H9 (cell line): Measurements from ENCODE around the gene ASTL. TPM values are rescaled to one million over a fixed set of nuclear protein-coding genes. Genes with fewer than 3 reads are reported as not detected.

Experiments
- DNase-seq: peaks from one replicate; pipeline ENCODE4 v3.0.0-alpha.2; 2017
- H2AFZ ChIP-seq: one replicate; pipeline ENCODE4 v1.6.1; 2013; ENCODE audit warnings: mild to moderate bottlenecking, low read length, control low read depth, moderate library complexity
- H2AK5ac ChIP-seq: 2 replicates; pipeline ENCODE4 v1.6.1; 2013; ENCODE audit warnings: low read length, control low read depth, mixed read lengths; ENCODE audit not compliant: insufficient read length
- H2BK120ac ChIP-seq: one replicate; pipeline ENCODE4 v1.6.1; 2013; ENCODE audit warnings: low read depth, mild to moderate bottlenecking, low read length, control low read depth, inconsistent platforms; ENCODE audit not compliant: poor library complexity, severe bottlenecking
- H2BK12ac ChIP-seq: 2 replicates; pipeline ENCODE4 v1.6.1; 2013; ENCODE audit warnings: low read length, control low read depth, mixed read lengths, low read depth; ENCODE audit not compliant: insufficient read length
- H2BK15ac ChIP-seq: 2 replicates; pipeline ENCODE4 v1.6.1; 2013; ENCODE audit warnings: low read depth, low read length, control low read depth
- H2BK20ac ChIP-seq: one replicate; pipeline ENCODE4 v1.6.1; 2013; ENCODE audit warnings: low read depth, mild to moderate bottlenecking, low read length, control low read depth, inconsistent platforms; ENCODE audit not compliant: poor library complexity, severe bottlenecking
- H2BK5ac ChIP-seq: 2 replicates; pipeline ENCODE4 v1.6.1; 2013; ENCODE audit warnings: low read length, control low read depth, mixed read lengths; ENCODE audit not compliant: insufficient read length
- H3K14ac ChIP-seq: 2 replicates; pipeline ENCODE4 v1.6.1; 2013; ENCODE audit warnings: low read length, control low read depth; ENCODE audit not compliant: insufficient read depth
- H3K18ac ChIP-seq: 2 replicates; pipeline ENCODE4 v1.6.1; 2013; ENCODE audit warnings: low read depth, mild to moderate bottlenecking, mixed read lengths, low read length, control low read depth; ENCODE audit not compliant: insufficient read length
- H3K23ac ChIP-seq: 2 replicates; pipeline ENCODE4 v1.6.1; 2013; ENCODE audit warnings: low read length, control low read depth, mixed read lengths, low read depth; ENCODE audit not compliant: insufficient read length
- H3K23me2 ChIP-seq: 2 replicates; pipeline ENCODE4 v1.6.1; 2013; ENCODE audit warnings: low read depth, mild to moderate bottlenecking, mixed read lengths, low read length, control low read depth; ENCODE audit not compliant: insufficient read length, poor library complexity, severe bottlenecking
- H3K27ac ChIP-seq: 2 replicates; pipeline ENCODE4 v1.5.1; 2013; ENCODE audit warnings: low read length, control low read depth, mixed read lengths, low read depth; ENCODE audit not compliant: insufficient read length
- H3K27me3 ChIP-seq: 2 replicates; pipeline ENCODE4 v1.6.1; 2013; ENCODE audit warnings: low read length, control low read depth, inconsistent platforms; ENCODE audit not compliant: insufficient read depth
- H3K4ac ChIP-seq: 2 replicates; pipeline ENCODE4 v1.6.1; 2013; ENCODE audit warnings: low read depth, mild to moderate bottlenecking, control low read depth, inconsistent platforms, low read length, moderate library complexity
- H3K4me1 ChIP-seq: 2 replicates; pipeline ENCODE4 v1.6.1; 2013; ENCODE audit warnings: low read length, control low read depth, inconsistent platforms; ENCODE audit not compliant: insufficient read depth
- H3K4me2 ChIP-seq: 2 replicates; pipeline ENCODE4 v1.6.1; 2013; ENCODE audit warnings: low read length, control low read depth, mixed read lengths; ENCODE audit not compliant: insufficient read length, insufficient read depth
- H3K56ac ChIP-seq: 2 replicates; pipeline ENCODE4 v1.6.1; 2013; ENCODE audit warnings: low read depth, mild to moderate bottlenecking, mixed read lengths, low read length, control low read depth; ENCODE audit not compliant: insufficient read length
- H3K79me1 ChIP-seq: 2 replicates; pipeline ENCODE4 v1.6.1; 2013; ENCODE audit warnings: low read depth, mild to moderate bottlenecking, moderate library complexity, low read length, control low read depth, inconsistent platforms; ENCODE audit not compliant: insufficient read depth, poor library complexity, severe bottlenecking
- H3K79me2 ChIP-seq: 2 replicates; pipeline ENCODE4 v1.6.1; 2013; ENCODE audit warnings: low read length, control low read depth, inconsistent platforms; ENCODE audit not compliant: insufficient read depth
- H3K9ac ChIP-seq: 2 replicates; pipeline ENCODE4 v1.6.1; 2013; ENCODE audit warnings: low read length, control low read depth, mixed read lengths; ENCODE audit not compliant: insufficient read length; ENCODE audit errors: extremely low read depth
- H3K9me3 ChIP-seq: one replicate; pipeline ENCODE4 v1.6.1; 2013; ENCODE audit warnings: low read depth, low read length, inconsistent platforms; ENCODE audit not compliant: control insufficient read depth
- H3T11ph ChIP-seq: one replicate; pipeline ENCODE4 v1.6.1; 2013; ENCODE audit warnings: mild to moderate bottlenecking, low read length, control low read depth, inconsistent platforms
- H4K20me1 ChIP-seq: one replicate; pipeline ENCODE4 v1.6.1; 2013; ENCODE audit not compliant: control insufficient read depth, insufficient read length, insufficient read depth
- H4K5ac ChIP-seq: 2 replicates; pipeline ENCODE4 v1.6.1; 2013; ENCODE audit warnings: low read depth, mild to moderate bottlenecking, mixed read lengths, low read length, control low read depth; ENCODE audit not compliant: insufficient read length
- H4K8ac ChIP-seq: replicated peaks from 2 replicates; pipeline ENCODE4 v1.6.1; 2013; ENCODE audit warnings: low read length, control low read depth, mixed read lengths, low read depth; ENCODE audit not compliant: insufficient read length
- H4K91ac ChIP-seq: 2 replicates; pipeline ENCODE4 v1.6.1; 2013; ENCODE audit warnings: low read depth, mild to moderate bottlenecking, moderate library complexity, mixed read lengths, low read length, control low read depth; ENCODE audit not compliant: insufficient read length
- H3K27ac Mint-ChIP-seq, 3 experiments: 2 replicates in 2 of 3; 3 replicates in 1 of 3; pipeline ENCODE4 v1.8.0; 2020 to 2021; ENCODE audit warnings: mixed read lengths in 3 of 3, mild to moderate bottlenecking in 1 of 3, moderate library complexity in 1 of 3
- H3K27me3 Mint-ChIP-seq: 2 replicates; pipeline ENCODE4 v1.8.0; 2021; ENCODE audit warnings: low read depth, mild to moderate bottlenecking, moderate library complexity, mixed read lengths
- H3K36me3 Mint-ChIP-seq, 3 experiments: 2 replicates in 2 of 3; 3 replicates in 1 of 3; pipeline ENCODE4 v1.8.0; 2020 to 2021; ENCODE audit warnings: low read depth in 3 of 3, mixed read lengths in 3 of 3; ENCODE audit not compliant: insufficient read depth in 1 of 3
- H3K4me1 Mint-ChIP-seq, 2 experiments: 2 replicates each; pipeline ENCODE4 v1.8.0; 2020; ENCODE audit warnings: mixed read lengths in 2 of 2
- H3K4me3 Mint-ChIP-seq, 2 experiments: 2 replicates in 1 of 2; 3 replicates in 1 of 2; pipeline ENCODE4 v1.8.0; 2020 to 2021; ENCODE audit warnings: mild to moderate bottlenecking in 2 of 2, mixed read lengths in 2 of 2, moderate library complexity in 1 of 2
- H3K9me3 Mint-ChIP-seq, 2 experiments: 2 replicates in 1 of 2; 3 replicates in 1 of 2; pipeline ENCODE4 v1.8.0; 2020; ENCODE audit warnings: mild to moderate bottlenecking in 2 of 2, mixed read lengths in 2 of 2, moderate library complexity in 1 of 2
- CTCF ChIP-seq: fragments of 200-600 bp; sonication (generic); conservative IDR thresholded peaks from 3 replicates; pipeline ENCODE4 v1.8.0; 2021; ENCODE audit warnings: antibody characterized with exemption, mild to moderate bottlenecking
- WGBS: extraction: QIAGEN DNeasy Blood & Tissue Kit; methylation state at CpG from one replicate; pipeline ENCODE4 v1.1.7; 2013; ENCODE audit warnings: missing lambda C conversion rate, low lambda C conversion rate, mixed read lengths; ENCODE audit not compliant: insufficient read length; ENCODE audit errors: extremely low coverage; 5-methylcytosine and 5-hydroxymethylcytosine counted together
- total RNA-seq: library from RNA; stranded (reverse); gene quantifications from 2 replicates; pipeline ENCODE4 v1.2.1, GENCODE V29; 2021

Gene ASTL
- total RNA-seq, 1 experiment from 2014 or later: 0.81 TPM

GRCh38 chr2:96153991-96154431 is 15.7 kb upstream of the ASTL start:
- Mint-ChIP-seq H3K9me3 (0 out of 5 replicates have a peak, but pooled peaks cover 0 to 3% of the 10 kb centered on the region in 2 experiments), H3K27me3 (peaks cover 2% of the 10 kb centered on the region; the same call in 1 of the 2 replicates), H3K27ac (no peak overlapping the region), H3K36me3 (peaks cover 0 to 4% (median 0%) of the 10 kb centered on the region in 3 experiments; a peak in 2 of 7 replicates), H3K4me1 (peaks cover 21 to 37% of the 10 kb centered on the region in 2 experiments), H3K4me3 (no peak overlapping the region)
- no CpG with 5 or more reads among the region's 7 CpGs for WGBS
- H3K14ac ChIP-seq: no peak overlapping the region
- no peaks in the 10 kb centered on the region; the same call in 1 of the 2 replicates for H3K4me1 ChIP-seq
- no peak overlapping the region for H2AK5ac ChIP-seq
- H3K23ac ChIP-seq: no peak overlapping the region
- H2BK15ac ChIP-seq: no peak overlapping the region
- no peaks in the 10 kb centered on the region for H3K23me2 ChIP-seq
- no peaks in the 10 kb centered on the region for H4K20me1 ChIP-seq
- H3K18ac ChIP-seq: no peak overlapping the region
- DNase-seq: peak; percentile 36
- no peak overlapping the region for H3T11ph ChIP-seq
- no peak overlapping the region for H3K56ac ChIP-seq
- H2BK12ac ChIP-seq: no peak overlapping the region
- no peak overlapping the region; the same call in 1 of the 2 replicates for H3K4ac ChIP-seq
- TF ChIP-seq CTCF: peak; percentile 19; the same call in 1 of the 3 replicates
- H3K4me2 ChIP-seq: no peak overlapping the region
- no peaks in the 10 kb centered on the region for H3K27me3 ChIP-seq
- no peaks in the 10 kb centered on the region for H3K9me3 ChIP-seq
- no peak overlapping the region for H4K91ac ChIP-seq
- H3K79me2 ChIP-seq: no peaks in the 10 kb centered on the region
- H3K9ac ChIP-seq: no peak overlapping the region
- H4K8ac ChIP-seq: no peak overlapping the region
- H2BK20ac ChIP-seq: no peak overlapping the region
- no peak overlapping the region for H2AFZ ChIP-seq
- no peak overlapping the region for H2BK120ac ChIP-seq
- H2BK5ac ChIP-seq: no peak overlapping the region
- H4K5ac ChIP-seq: no peak overlapping the region
- H3K79me1 ChIP-seq: no peaks in the 10 kb centered on the region
- H3K27ac ChIP-seq: no peak overlapping the region
